ENCODE measurements around the gene KCNQ2. TPM values are rescaled to one million over a fixed set of nuclear protein-coding genes. Genes with fewer than 3 reads are reported as not detected.
A peak's percentile ranks its signal among the peaks of the same experiment; 100 is the strongest.

The KCNQ2 gene
- total RNA-seq, 1 donor from 2014 or later, result 354 TPM

DNA sequence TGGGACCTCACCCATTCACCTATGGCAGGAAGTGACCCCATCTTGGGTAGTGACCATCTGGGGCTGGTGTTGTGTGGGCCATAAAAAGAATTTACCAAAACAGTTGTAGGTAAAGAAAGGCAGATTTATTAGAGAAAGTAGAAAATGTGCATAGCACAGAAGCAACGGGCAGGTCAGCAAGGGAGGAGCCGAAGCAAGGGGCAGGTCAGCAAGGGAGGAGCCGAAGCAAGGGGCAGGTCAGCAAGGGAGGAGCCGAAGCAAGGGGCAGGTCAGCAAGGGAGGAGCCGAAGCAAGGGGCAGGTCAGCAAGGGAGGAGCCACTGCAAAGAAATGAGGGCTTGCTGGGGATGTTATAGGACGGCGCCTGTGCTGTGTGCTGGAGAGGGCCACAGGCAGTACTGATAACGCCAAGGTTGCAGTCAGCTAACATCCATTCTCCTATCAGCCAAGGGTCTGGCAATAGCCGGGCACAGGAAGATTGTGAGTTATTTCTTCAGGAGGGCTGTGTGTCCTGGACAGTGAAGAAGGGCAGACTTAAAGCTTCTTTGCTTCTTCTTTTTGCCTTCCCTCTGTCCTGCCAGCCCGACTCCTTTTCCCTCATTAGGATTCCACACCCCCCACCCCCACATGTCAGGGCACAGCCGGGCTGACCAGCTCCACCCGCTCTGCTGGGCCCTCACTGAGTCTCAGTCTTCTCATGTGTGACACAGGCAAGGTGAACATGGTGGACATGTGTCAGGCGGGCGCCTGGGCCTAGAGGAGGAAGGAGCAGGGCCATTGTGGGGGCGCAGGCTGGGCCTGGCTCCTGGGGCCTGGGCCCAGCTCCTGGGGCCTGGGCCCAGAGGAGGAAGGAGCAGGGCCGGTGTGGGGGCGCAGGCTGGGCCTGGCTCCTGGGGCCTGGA lies 79.7 kb downstream of the KCNQ2 start:
- TF ChIP-seq, protein P1, sequence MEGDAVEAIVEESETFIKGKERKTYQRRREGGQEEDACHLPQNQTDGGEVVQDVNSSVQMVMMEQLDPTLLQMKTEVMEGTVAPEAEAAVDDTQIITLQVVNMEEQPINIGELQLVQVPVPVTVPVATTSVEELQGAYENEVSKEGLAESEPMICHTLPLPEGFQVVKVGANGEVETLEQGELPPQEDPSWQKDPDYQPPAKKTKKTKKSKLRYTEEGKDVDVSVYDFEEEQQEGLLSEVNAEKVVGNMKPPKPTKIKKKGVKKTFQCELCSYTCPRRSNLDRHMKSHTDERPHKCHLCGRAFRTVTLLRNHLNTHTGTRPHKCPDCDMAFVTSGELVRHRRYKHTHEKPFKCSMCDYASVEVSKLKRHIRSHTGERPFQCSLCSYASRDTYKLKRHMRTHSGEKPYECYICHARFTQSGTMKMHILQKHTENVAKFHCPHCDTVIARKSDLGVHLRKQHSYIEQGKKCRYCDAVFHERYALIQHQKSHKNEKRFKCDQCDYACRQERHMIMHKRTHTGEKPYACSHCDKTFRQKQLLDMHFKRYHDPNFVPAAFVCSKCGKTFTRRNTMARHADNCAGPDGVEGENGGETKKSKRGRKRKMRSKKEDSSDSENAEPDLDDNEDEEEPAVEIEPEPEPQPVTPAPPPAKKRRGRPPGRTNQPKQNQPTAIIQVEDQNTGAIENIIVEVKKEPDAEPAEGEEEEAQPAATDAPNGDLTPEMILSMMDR (IDR thresholded peaks at IDR 0.05; ENCODE audit: partially characterized antibody, unreplicated experiment), result no peak
- Mint-ChIP-seq H3K36me3 (ENCODE audit: unreplicated experiment) (peaks cover 27% of the 10 kb centered on the region), H3K27ac (ENCODE audit: unreplicated experiment) (no peak overlapping the region), H3K4me3 (ENCODE audit: unreplicated experiment) (no peak overlapping the region), H3K27me3 (ENCODE audit: unreplicated experiment) (peaks cover 15% of the 10 kb centered on the region), H3K9me3 (ENCODE audit: unreplicated experiment) (peaks cover 25% of the 10 kb centered on the region), H3K4me1 (ENCODE audit: low read depth, unreplicated experiment) (peaks cover 8% of the 10 kb centered on the region)
- DNase-seq, result no peak

DNA sequence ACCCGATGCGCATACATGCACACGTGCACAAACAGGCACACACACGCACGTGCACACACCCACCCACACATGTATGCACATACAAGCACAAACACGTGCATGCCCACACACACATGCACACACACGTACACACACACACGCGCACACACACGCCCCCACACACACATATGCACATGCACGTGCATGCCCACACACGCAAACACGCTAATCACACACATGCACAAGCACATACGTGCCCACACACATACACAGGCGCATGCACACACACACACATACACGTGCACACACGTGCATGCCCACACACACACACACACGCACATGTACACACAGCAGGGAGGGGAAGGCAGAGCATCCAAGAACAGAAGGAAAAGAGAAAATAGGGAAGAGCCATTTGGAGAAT lies 84.5 kb downstream of the KCNQ2 start:
- no peak for DNase-seq
- TF ChIP-seq, protein P1 (IDR thresholded peaks at IDR 0.05; ENCODE audit: partially characterized antibody, unreplicated experiment), result no peak
- Mint-ChIP-seq H3K9me3 (ENCODE audit: unreplicated experiment) (peaks cover 28% of the 10 kb centered on the region), H3K27ac (ENCODE audit: unreplicated experiment) (peak overlapping the region; percentile 66), H3K27me3 (ENCODE audit: unreplicated experiment) (peaks cover 8% of the 10 kb centered on the region), H3K4me1 (ENCODE audit: low read depth, unreplicated experiment) (no peaks in the 10 kb centered on the region), H3K4me3 (ENCODE audit: unreplicated experiment) (peak overlapping the region; percentile 58), H3K36me3 (ENCODE audit: unreplicated experiment) (peaks cover 51% of the 10 kb centered on the region)

DNA sequence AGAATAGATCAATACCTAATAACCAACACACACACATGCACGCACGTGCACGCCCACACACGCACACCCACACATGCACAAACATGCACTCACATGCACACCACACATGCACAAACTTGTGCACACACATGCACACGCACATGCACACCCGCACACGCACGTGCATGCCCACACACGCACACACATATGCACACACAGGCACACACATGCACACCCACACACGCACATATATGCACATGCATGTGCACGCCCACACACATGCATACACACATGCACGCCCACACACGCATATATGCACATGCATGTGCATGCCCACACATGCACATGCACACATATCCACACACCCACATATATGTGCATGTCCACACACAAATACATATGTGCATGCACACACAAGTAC lies 85.1 kb downstream of the KCNQ2 start:
- no peak overlapping the region for H3K27ac Mint-ChIP-seq (ENCODE audit: unreplicated experiment)
- DNase-seq, result no peak
- TF ChIP-seq, protein P1 (IDR thresholded peaks at IDR 0.05; ENCODE audit: partially characterized antibody, unreplicated experiment), result no peak
- H3K9me3 Mint-ChIP-seq (ENCODE audit: unreplicated experiment), result peaks cover 27% of the 10 kb centered on the region
- H3K27me3 Mint-ChIP-seq (ENCODE audit: unreplicated experiment), result peaks cover 8% of the 10 kb centered on the region
- H3K4me1 Mint-ChIP-seq (ENCODE audit: low read depth, unreplicated experiment), result no peaks in the 10 kb centered on the region
- H3K4me3 Mint-ChIP-seq (ENCODE audit: unreplicated experiment), result no peak overlapping the region
- H3K36me3 Mint-ChIP-seq (ENCODE audit: unreplicated experiment), result peaks cover 49% of the 10 kb centered on the region

DNA sequence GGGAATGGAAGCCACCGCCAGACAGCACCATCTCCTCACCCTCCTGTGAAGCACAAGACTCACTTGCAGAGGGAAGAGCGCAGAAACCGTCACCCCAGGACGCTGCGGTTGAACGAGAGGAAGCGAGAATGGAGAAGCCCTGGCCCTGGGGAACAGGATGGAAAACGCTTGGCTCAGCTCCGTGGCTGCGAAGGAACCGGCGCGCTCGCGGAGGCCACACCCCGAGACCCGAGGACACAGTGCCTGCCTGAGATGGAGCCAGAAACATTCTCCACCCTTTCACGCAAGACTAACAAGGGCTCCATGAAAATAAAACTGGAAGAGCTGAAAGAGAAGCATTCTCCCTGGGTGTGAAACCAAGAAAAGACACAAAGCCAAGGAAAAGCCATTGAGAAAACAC lies 86.0 kb downstream of the KCNQ2 start:
- H3K27me3 Mint-ChIP-seq (ENCODE audit: unreplicated experiment), result peaks cover 8% of the 10 kb centered on the region
- H3K27ac Mint-ChIP-seq (ENCODE audit: unreplicated experiment), result no peak overlapping the region
- H3K4me1 Mint-ChIP-seq (ENCODE audit: low read depth, unreplicated experiment), result no peaks in the 10 kb centered on the region
- DNase-seq, result no peak
- H3K9me3 Mint-ChIP-seq (ENCODE audit: unreplicated experiment), result peaks cover 26% of the 10 kb centered on the region
- no peak overlapping the region for H3K4me3 Mint-ChIP-seq (ENCODE audit: unreplicated experiment)
- H3K36me3 Mint-ChIP-seq (ENCODE audit: unreplicated experiment), result peaks cover 46% of the 10 kb centered on the region
- TF ChIP-seq, protein P1 (IDR thresholded peaks at IDR 0.05; ENCODE audit: partially characterized antibody, unreplicated experiment), result no peak

DNA sequence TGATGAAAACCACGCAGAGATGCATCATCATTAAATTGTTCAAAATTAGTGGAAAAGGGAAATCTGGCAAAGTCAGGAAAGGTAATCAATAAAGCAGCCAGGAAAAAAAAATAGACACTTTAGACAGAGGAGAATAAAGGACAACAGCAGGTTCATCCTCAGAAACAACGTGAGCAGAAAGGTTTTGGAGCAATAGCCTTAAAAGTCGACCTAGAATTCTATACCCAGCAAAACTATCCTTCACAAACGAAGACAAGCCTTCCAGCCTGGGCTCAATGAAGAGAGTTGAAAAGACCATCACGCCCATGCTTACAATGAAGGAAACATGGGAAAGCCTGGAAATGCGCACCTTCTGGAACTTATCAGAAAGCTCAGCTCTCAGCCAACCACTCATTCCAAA lies 86.6 kb downstream of the KCNQ2 start:
- no peak overlapping the region for H3K4me3 Mint-ChIP-seq (ENCODE audit: unreplicated experiment)
- no peaks in the 10 kb centered on the region for H3K4me1 Mint-ChIP-seq (ENCODE audit: low read depth, unreplicated experiment)
- no peak for DNase-seq
- peaks cover 26% of the 10 kb centered on the region for H3K9me3 Mint-ChIP-seq (ENCODE audit: unreplicated experiment)
- H3K36me3 Mint-ChIP-seq (ENCODE audit: unreplicated experiment), result peaks cover 41% of the 10 kb centered on the region
- H3K27me3 Mint-ChIP-seq (ENCODE audit: unreplicated experiment), result peaks cover 8% of the 10 kb centered on the region
- H3K27ac Mint-ChIP-seq (ENCODE audit: unreplicated experiment), result peak overlapping the region; percentile 24
- TF ChIP-seq, protein P1 (IDR thresholded peaks at IDR 0.05; ENCODE audit: partially characterized antibody, unreplicated experiment), result no peak
